ENCODE data around the gene CARD14. TPM values are rescaled to one million over a fixed set of nuclear protein-coding genes. Genes with fewer than 3 reads are reported as not detected.

The CARD14 gene
- total and polyA plus RNA-seq, 2 of the 13 experiments (the other 11 are each of a cell fraction or from before 2014, with no cell fraction given) = 0.11 TPM; not detected in 1

DNA sequence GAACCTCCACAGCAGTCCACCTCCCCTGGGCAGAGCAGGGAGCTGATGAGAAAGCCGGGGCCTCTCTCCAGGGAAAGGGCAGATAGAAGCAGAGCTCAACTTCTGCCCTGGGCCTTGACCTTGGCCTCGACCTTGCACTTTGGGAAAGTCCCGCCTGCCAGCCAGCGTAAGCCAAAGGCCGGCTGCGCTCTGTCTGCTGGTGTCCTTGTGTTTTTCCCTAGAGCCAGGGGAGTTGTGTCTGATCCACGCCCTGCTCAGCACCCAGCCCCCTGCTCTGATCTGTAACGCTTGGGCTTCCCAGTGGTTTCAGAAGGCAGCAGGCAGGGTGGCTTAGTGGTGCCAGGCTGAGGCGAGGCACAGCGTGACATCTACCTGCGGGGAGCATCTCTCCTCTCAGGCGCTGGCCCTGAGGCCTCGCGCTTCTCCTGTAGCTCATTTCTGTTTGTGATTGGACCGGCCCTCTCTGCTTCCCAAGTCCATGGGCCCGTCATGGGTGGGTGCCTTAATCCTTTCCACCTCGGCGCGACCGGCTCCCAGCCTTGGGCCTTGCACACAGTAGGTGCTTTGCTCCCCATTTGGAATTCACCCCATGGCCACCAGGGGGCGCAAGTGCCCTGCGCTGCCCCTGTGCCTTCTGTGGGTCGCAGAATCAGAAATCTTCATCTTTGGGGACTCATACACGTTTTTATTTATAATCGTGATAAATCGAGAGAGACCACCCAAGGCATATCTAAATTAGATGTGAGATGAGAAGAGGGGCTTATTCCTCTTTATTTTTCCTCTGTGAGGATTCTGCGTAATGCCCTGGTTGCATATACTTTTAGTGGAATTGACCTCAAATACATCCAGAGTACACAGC, 26.1 kb downstream of the CARD14 start (continued):
- TF ChIP-seq, protein P1, sequence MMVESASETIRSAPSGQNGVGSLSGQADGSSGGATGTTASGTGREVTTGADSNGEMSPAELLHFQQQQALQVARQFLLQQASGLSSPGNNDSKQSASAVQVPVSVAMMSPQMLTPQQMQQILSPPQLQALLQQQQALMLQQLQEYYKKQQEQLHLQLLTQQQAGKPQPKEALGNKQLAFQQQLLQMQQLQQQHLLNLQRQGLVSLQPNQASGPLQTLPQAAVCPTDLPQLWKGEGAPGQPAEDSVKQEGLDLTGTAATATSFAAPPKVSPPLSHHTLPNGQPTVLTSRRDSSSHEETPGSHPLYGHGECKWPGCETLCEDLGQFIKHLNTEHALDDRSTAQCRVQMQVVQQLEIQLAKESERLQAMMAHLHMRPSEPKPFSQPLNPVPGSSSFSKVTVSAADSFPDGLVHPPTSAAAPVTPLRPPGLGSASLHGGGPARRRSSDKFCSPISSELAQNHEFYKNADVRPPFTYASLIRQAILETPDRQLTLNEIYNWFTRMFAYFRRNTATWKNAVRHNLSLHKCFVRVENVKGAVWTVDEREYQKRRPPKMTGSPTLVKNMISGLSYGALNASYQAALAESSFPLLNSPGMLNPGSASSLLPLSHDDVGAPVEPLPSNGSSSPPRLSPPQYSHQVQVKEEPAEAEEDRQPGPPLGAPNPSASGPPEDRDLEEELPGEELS (CRISPR knock-in tag; IDR thresholded peaks at IDR 0.05) = no peak

DNA sequence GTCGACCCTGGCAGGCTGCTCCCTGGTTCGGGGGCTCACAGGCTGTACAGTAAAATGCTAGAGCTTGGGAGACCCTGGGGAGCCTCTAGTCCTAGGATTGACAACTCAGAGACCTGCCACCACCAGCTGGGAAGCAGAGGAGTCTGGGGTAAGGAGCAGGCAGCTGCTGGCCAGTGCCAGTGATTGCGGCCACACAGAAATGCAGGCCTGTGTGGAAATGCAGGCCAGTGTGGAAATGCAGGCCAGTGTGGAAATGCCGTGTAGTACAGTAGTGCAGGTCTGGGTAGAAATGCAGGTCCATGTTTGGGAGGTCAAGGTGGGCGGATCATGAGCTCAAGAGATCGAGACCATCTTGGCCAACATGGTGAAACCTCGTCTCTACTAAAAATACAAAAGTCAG, 26.8 kb downstream of the CARD14 start:
- Histone ChIP-seq H3K4me3 (replicated peaks in 1 of 3; ENCODE audit: insufficient read depth in 1 of 3, low read depth in 2 of 3, low read length in 3 of 3) (no peak overlapping the region), H3K79me2 (ENCODE audit: insufficient read depth, low read length) (no peaks in the 10 kb centered on the region), H3K36me3 (replicated peaks in 1 of 2; ENCODE audit: control insufficient read depth in 1 of 2, insufficient read depth in 2 of 2, low read length in 2 of 2) (no peaks in the 10 kb centered on the region), H3K9ac (ENCODE audit: insufficient read depth, low read depth, low read length) (no peak overlapping the region), H3K4me2 (ENCODE audit: low read depth, low read length) (no peak overlapping the region), H3K27me3 (ENCODE audit: control insufficient read depth in 1 of 2, insufficient read depth in 2 of 2, low read length in 2 of 2) (peaks cover 16 to 56% of the 10 kb centered on the region in 2 experiments), H4K20me1 (ENCODE audit: insufficient read depth, low read length) (no peaks in the 10 kb centered on the region; the same call in 1 of the 2 replicates), H3K9me3 (ENCODE audit: low read length) (no peaks in the 10 kb centered on the region), H3K4me1 (ENCODE audit: insufficient read depth, low read length) (peaks cover 44% of the 10 kb centered on the region), H3K27ac (ENCODE audit: extremely low read length, insufficient read depth, low read length) (no peak overlapping the region), H2AFZ (ENCODE audit: low read length) (no peak overlapping the region)
- 80% methylated on average over 7 of the region's 7 CpGs for WGBS (ENCODE audit: low lambda C conversion rate)
- no peak for ATAC-seq
- in situ Hi-C loops (cut with HindIII; ENCODE audit: extremely low pct_ligation_motif_present, low pct_unique_long_range_greater_than_20kb) (no loop called here), intact Hi-C loops (cut with micrococcal nuclease; ENCODE audit: unreplicated experiment) (loop anchor here (5.0 kb wide), 1 partner anchor 49 kb away; the partner anchor contains the start of gene EIF4A3)
- no peak for DNase-seq (ENCODE audit: low spot score)
- no TSS peak for BruUV-seq (replicated peaks)
- ChIA-PET POLR2A (interaction anchor here (0.6 kb wide), 1 partner anchor 23 kb away, joined by 4 read pairs; the partner anchor contains the start of gene SGSH), CTCF (ENCODE audit: low intra/inter-chr PET ratio, low total read pairs) (interaction anchor here (1.6 to 2.0 kb wide), 2 partner anchors 97 to 167 kb away, joined by 7 to 10 read pairs; no protein-coding TSS in a partner anchor)
- no peak for FAIRE-seq
- TF ChIP-seq, protein P2, sequence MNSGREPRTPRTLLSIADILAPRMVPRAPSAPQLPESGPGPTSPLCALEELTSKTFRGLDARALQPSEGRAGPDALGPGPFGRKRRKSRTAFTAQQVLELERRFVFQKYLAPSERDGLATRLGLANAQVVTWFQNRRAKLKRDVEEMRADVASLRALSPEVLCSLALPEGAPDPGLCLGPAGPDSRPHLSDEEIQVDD (CRISPR knock-in tag; IDR thresholded peaks at IDR 0.05; ENCODE audit: borderline replicate concordance) = no peak
- TF ChIP-seq, protein P3, sequence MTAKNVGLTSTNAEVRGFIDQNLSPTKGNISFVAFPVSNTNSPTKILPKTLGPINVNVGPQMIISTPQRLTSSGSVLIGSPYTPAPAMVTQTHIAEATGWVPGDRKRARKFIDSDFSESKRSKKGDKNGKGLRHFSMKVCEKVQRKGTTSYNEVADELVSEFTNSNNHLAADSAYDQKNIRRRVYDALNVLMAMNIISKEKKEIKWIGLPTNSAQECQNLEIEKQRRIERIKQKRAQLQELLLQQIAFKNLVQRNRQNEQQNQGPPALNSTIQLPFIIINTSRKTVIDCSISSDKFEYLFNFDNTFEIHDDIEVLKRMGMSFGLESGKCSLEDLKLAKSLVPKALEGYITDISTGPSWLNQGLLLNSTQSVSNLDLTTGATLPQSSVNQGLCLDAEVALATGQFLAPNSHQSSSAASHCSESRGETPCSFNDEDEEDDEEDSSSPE (CRISPR knock-in tag; IDR thresholded peaks at IDR 0.05) = no peak
- TF ChIP-seq ZNF546 (CRISPR knock-in tag; conservative IDR thresholded peaks at IDR 0.05) (no peak), TEAD3 (CRISPR knock-in tag; optimal IDR thresholded peaks at IDR 0.05; ENCODE audit: borderline replicate concordance) (no peak), SETDB1 (CRISPR knock-in tag; IDR thresholded peaks at IDR 0.05; ENCODE audit: borderline replicate concordance) (no peak), ZNF274 (CRISPR knock-in tag; IDR thresholded peaks at IDR 0.05) (0 out of 2 replicates have a peak, but pooled peaks have one; percentile 49)
- TF ChIP-seq, protein P4, sequence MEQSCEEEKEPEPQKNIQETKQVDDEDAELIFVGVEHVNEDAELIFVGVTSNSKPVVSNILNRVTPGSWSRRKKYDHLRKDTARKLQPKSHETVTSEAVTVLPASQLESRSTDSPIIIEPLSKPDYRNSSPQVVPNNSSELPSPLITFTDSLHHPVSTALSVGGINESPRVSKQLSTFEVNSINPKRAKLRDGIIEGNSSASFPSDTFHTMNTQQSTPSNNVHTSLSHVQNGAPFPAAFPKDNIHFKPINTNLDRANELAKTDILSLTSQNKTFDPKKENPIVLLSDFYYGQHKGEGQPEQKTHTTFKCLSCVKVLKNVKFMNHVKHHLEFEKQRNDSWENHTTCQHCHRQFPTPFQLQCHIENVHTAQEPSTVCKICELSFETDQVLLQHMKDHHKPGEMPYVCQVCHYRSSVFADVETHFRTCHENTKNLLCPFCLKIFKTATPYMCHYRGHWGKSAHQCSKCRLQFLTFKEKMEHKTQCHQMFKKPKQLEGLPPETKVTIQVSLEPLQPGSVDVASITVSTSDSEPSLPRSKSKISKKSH (CRISPR knock-in tag; IDR thresholded peaks at IDR 0.05; ENCODE audit: borderline replicate concordance) = no peak
- TF ChIP-seq, protein P5, sequence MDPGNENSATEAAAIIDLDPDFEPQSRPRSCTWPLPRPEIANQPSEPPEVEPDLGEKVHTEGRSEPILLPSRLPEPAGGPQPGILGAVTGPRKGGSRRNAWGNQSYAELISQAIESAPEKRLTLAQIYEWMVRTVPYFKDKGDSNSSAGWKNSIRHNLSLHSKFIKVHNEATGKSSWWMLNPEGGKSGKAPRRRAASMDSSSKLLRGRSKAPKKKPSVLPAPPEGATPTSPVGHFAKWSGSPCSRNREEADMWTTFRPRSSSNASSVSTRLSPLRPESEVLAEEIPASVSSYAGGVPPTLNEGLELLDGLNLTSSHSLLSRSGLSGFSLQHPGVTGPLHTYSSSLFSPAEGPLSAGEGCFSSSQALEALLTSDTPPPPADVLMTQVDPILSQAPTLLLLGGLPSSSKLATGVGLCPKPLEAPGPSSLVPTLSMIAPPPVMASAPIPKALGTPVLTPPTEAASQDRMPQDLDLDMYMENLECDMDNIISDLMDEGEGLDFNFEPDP (CRISPR knock-in tag; conservative IDR thresholded peaks at IDR 0.05) = 0 out of 2 replicates have a peak, but pooled peaks have one; percentile 8
- TF ChIP-seq, protein P6, sequence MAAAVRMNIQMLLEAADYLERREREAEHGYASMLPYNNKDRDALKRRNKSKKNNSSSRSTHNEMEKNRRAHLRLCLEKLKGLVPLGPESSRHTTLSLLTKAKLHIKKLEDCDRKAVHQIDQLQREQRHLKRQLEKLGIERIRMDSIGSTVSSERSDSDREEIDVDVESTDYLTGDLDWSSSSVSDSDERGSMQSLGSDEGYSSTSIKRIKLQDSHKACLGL (CRISPR knock-in tag; IDR thresholded peaks at IDR 0.05) = no peak
